GM12875 (cell line): ENCODE measurements around the gene CEP135.
"Not testable (repeated sequence)": the region's sequence is repeated elsewhere in the genome, so short reads cannot be mapped to it uniquely, and the experiment has no call there.

Source experiments
- H3K4me3 ChIP-seq: one replicate; pipeline ENCODE4 v1.5.1; 2011; ENCODE audit warnings: low read depth, low read length, control low read depth
- CTCF ChIP-seq: IDR thresholded peaks from 2 replicates; pipeline ENCODE4 v1.5.1; 2011; ENCODE audit warnings: low read depth, mild to moderate bottlenecking, control low read depth, inconsistent platforms, low read length, moderate library complexity, borderline replicate concordance; ENCODE audit not compliant: insufficient read depth

Gene CEP135

GRCh38 chr4:55927803-55928437 is 20.8 kb upstream of the CEP135 start:
- no peak overlapping the region for H3K4me3 ChIP-seq
- no peak for TF ChIP-seq CTCF

- TF ChIP-seq CTCF, result no peak
These were observed 19.9 kb upstream of the CEP135 start for GRCh38 chr4:55928846-55929245.

GRCh38 chr4:55931043-55931442 is 17.7 kb upstream of the CEP135 start:
- no peak overlapping the region for H3K4me3 ChIP-seq
- TF ChIP-seq CTCF, result no peak

More at GRCh38 chr4:55928846-55929245, 19.9 kb upstream of the CEP135 start:
- H3K4me3 ChIP-seq, result no peak overlapping the region

GRCh38 chr4:55931833-55932232 is 16.9 kb upstream of the CEP135 start:
- TF ChIP-seq CTCF, result no peak
- H3K4me3 ChIP-seq, result no peak overlapping the region

- TF ChIP-seq CTCF, result no peak
- no peak overlapping the region for H3K4me3 ChIP-seq
These were observed 16.2 kb upstream of the CEP135 start for GRCh38 chr4:55932511-55932910.

- no peak for TF ChIP-seq CTCF
- H3K4me3 ChIP-seq, result no peak overlapping the region
These were observed 15.1 kb upstream of the CEP135 start for GRCh38 chr4:55933611-55934010.

GRCh38 chr4:55935907-55936306 is 12.8 kb upstream of the CEP135 start:
- not testable (repeated sequence) for H3K4me3 ChIP-seq

- no peak for TF ChIP-seq CTCF
- H3K4me3 ChIP-seq, result no peak overlapping the region
These were observed 10.3 kb upstream of the CEP135 start for GRCh38 chr4:55938481-55938880.
